HepG2 (cell line): ENCODE data around the gene CNTRL. TPM values are rescaled to one million over a fixed set of nuclear protein-coding genes. Genes with fewer than 3 reads are reported as not detected.

Source experiments
- ATF6 ChIP-seq: sonication (generic); formaldehyde crosslinking; conservative IDR thresholded peaks from 2 replicates; pipeline ENCODE4 v1.4.0; 2020; ENCODE audit warnings: missing genetic modification reagents
- BRCA1 ChIP-seq: sonication (generic); formaldehyde crosslinking; IDR thresholded peaks from 2 replicates; pipeline ENCODE4 v1.4.0; 2020; ENCODE audit warnings: missing genetic modification reagents
- CENPBD1 ChIP-seq: sonication (generic); formaldehyde crosslinking; IDR thresholded peaks from 2 replicates; pipeline ENCODE4 v1.8.0; 2022; ENCODE audit warnings: missing genetic modification reagents, low read depth, mild to moderate bottlenecking, borderline replicate concordance
- CENPX ChIP-seq: sonication (generic); formaldehyde crosslinking; IDR thresholded peaks from 2 replicates; pipeline ENCODE4 v1.9.0; 2021; ENCODE audit warnings: mild to moderate bottlenecking, missing genetic modification reagents, moderate library complexity
- FLYWCH1 ChIP-seq: sonication (generic); formaldehyde crosslinking; IDR thresholded peaks from 2 replicates; pipeline ENCODE4 v1.8.1; 2023; ENCODE audit warnings: mild to moderate bottlenecking, missing genetic modification reagents
- HDAC1 ChIP-seq: sonication (generic); formaldehyde crosslinking; IDR thresholded peaks from 2 replicates; pipeline ENCODE4 v1.5.1; 2020; ENCODE audit warnings: mild to moderate bottlenecking, missing genetic modification reagents
- HNF1B ChIP-seq: sonication (generic); formaldehyde crosslinking; IDR thresholded peaks from 2 replicates; pipeline ENCODE4 v1.5.1; 2020; ENCODE audit warnings: mild to moderate bottlenecking, moderate library complexity, missing genetic modification reagents
- NBN ChIP-seq: fragments of 450-650 bp; conservative IDR thresholded peaks from 2 replicates; pipeline ENCODE4 v1.6.1; 2017
- SMARCE1 ChIP-seq: fragments of 450-650 bp; IDR thresholded peaks from 2 replicates; pipeline ENCODE4 v1.6.1; 2017; ENCODE audit warnings: borderline replicate concordance
- SP4 ChIP-seq: sonication (generic); formaldehyde crosslinking; IDR thresholded peaks from 2 replicates; pipeline ENCODE4 v1.8.1; 2023; ENCODE audit warnings: mild to moderate bottlenecking, missing genetic modification reagents
- WIZ ChIP-seq: sonication (generic); formaldehyde crosslinking; IDR thresholded peaks from 2 replicates; pipeline ENCODE4 v1.5.1; 2020; ENCODE audit warnings: mild to moderate bottlenecking, missing genetic modification reagents
- ZC3H4 ChIP-seq: sonication (generic); formaldehyde crosslinking; IDR thresholded peaks from 2 replicates; pipeline ENCODE4 v1.4.0; 2020; ENCODE audit warnings: missing genetic modification reagents, borderline replicate concordance
- ZNF138 ChIP-seq: sonication (generic); formaldehyde crosslinking; IDR thresholded peaks from 2 replicates; pipeline ENCODE4 v1.5.0; 2020; ENCODE audit warnings: mild to moderate bottlenecking, low read depth, missing genetic modification reagents
- ZNF205 ChIP-seq: IDR thresholded peaks from 2 replicates; pipeline ENCODE4 v1.6.1; 2018; ENCODE audit warnings: missing biosample characterization, missing genetic modification reagents
- ZNF512 ChIP-seq: sonication (generic); formaldehyde crosslinking; IDR thresholded peaks from 2 replicates; pipeline ENCODE4 v1.4.0; 2020; ENCODE audit warnings: mild to moderate bottlenecking, missing genetic modification reagents
- ZNF609 ChIP-seq: sonication (generic); formaldehyde crosslinking; IDR thresholded peaks from 2 replicates; pipeline ENCODE4 v1.4.0; 2020; ENCODE audit warnings: mild to moderate bottlenecking, missing genetic modification reagents, borderline replicate concordance
- ZNF672 ChIP-seq: sonication (generic); formaldehyde crosslinking; IDR thresholded peaks from 2 replicates; pipeline ENCODE4 v1.8.1; 2022; ENCODE audit warnings: missing genetic modification reagents
- ZNF788 ChIP-seq: sonication (generic); formaldehyde crosslinking; IDR thresholded peaks from 2 replicates; pipeline ENCODE4 v1.5.0; 2020; ENCODE audit warnings: mild to moderate bottlenecking, missing genetic modification reagents, borderline replicate concordance
- ZNF883 ChIP-seq: sonication (generic); formaldehyde crosslinking; IDR thresholded peaks from 2 replicates; pipeline ENCODE4 v1.5.1; 2020; ENCODE audit warnings: mild to moderate bottlenecking, missing genetic modification reagents; ENCODE audit errors: not compliant biosample characterization
- polyA plus RNA-seq, 8 experiments: library from polyadenylated mRNA; depleted of rRNA in 3 of 8; stranded (reverse) in 7 of 8; unstranded in 1 of 8; fragments of >200 nt; fragmentation: Illumina TruSeq in 4 of 8; extraction: Trizol in 4 of 8; gene quantifications; 2 replicates each; pipeline versions ENCODE4 v1.2.1 to v1.2.3, GENCODE V29; 2011 to 2016; ENCODE audit warnings: low read depth in 4 of 8, missing spikeins in 1 of 8, mixed read lengths in 1 of 8; ENCODE audit not compliant: insufficient read depth in 1 of 8
- total RNA-seq, 5 experiments: library from RNA; depleted of rRNA; stranded (reverse); fragments of >200 nt; fragmentation: Illumina TruSeq; extraction: Trizol; gene quantifications; 2 replicates each; pipeline ENCODE4 v1.2.3, GENCODE V29; 2016; ENCODE audit warnings: low read depth in 1 of 5

CNTRL gene
- total and polyA plus RNA-seq, 2 of the 13 experiments (the other 11 are each of a cell fraction or from before 2014, with no cell fraction given): 7.5 to 11.8 TPM

- no peak; the same call in 1 of the 2 replicates for TF ChIP-seq HNF1B
- TF ChIP-seq NBN: no peak
- TF ChIP-seq ZNF788 (CRISPR knock-in tag): no peak; the same call in 1 of the 2 replicates
- TF ChIP-seq BRCA1: no peak
- no peak for TF ChIP-seq ZNF138 (CRISPR knock-in tag)
- TF ChIP-seq HDAC1 (CRISPR knock-in tag): peak; percentile 71
- TF ChIP-seq ATF6 (CRISPR knock-in tag): no peak
- 0 out of 2 replicates have a peak, but pooled peaks have one; percentile 27 for TF ChIP-seq ZNF205
- 0 out of 2 replicates have a peak, but pooled peaks have one; percentile 13 for TF ChIP-seq ZNF609 (CRISPR knock-in tag)
- TF ChIP-seq SP4 (CRISPR knock-in tag): peak; percentile 34; the same call in 1 of the 2 replicates
- TF ChIP-seq SMARCE1: no peak
- no peak for TF ChIP-seq FLYWCH1
- 0 out of 2 replicates have a peak, but pooled peaks have one; percentile 34 for TF ChIP-seq WIZ (CRISPR knock-in tag)
- no peak for TF ChIP-seq ZNF883
- TF ChIP-seq CENPBD1 (CRISPR knock-in tag): no peak
- TF ChIP-seq ZC3H4 (CRISPR knock-in tag): no peak
- TF ChIP-seq ZNF512 (CRISPR knock-in tag): no peak
- no peak for TF ChIP-seq ZNF672
- TF ChIP-seq CENPX (CRISPR knock-in tag): no peak
Measured at GRCh38 chr9:121133104-121133816, 58.5 kb downstream of the CNTRL start (continued).
